Measurements from ENCODE around the gene RNASEH2B.

Gene RNASEH2B

GRCh38 chr13:51004918-51005460 is 95.4 kb downstream of the RNASEH2B start:
- DNase-seq (ENCODE audit: low read depth) = no peak

DNA sequence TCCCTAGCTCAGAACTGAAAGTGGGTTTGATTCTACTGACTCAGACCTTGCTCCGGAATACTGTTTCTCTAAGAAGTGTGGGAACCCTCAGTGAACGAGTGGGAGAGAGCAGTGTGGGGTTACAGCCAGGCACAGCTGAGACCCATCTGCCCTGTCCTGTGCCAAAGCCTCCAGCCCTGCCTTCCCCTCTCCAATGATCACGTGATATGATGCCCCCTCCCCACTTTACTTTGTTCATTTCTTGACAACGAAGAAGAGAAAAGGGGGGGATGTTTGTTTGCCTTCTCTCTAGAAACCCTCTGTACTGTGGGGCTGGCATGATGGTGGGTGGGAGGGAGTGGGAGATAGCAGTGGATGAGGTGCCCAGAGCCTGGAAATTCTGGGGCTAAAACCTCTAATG is 96.0 kb downstream of the RNASEH2B start:
- H3K4me3 ChIP-seq (ENCODE audit: low read depth, low read length) = no peak overlapping the region
- no peak for DNase-seq (ENCODE audit: low read depth)
- TF ChIP-seq, protein P1, sequence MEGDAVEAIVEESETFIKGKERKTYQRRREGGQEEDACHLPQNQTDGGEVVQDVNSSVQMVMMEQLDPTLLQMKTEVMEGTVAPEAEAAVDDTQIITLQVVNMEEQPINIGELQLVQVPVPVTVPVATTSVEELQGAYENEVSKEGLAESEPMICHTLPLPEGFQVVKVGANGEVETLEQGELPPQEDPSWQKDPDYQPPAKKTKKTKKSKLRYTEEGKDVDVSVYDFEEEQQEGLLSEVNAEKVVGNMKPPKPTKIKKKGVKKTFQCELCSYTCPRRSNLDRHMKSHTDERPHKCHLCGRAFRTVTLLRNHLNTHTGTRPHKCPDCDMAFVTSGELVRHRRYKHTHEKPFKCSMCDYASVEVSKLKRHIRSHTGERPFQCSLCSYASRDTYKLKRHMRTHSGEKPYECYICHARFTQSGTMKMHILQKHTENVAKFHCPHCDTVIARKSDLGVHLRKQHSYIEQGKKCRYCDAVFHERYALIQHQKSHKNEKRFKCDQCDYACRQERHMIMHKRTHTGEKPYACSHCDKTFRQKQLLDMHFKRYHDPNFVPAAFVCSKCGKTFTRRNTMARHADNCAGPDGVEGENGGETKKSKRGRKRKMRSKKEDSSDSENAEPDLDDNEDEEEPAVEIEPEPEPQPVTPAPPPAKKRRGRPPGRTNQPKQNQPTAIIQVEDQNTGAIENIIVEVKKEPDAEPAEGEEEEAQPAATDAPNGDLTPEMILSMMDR (conservative IDR thresholded peaks at IDR 0.05; ENCODE audit: low read depth, low read length) = no peak

More at GRCh38 chr13:51004918-51005460, 95.4 kb downstream of the RNASEH2B start:
- TF ChIP-seq, protein P1 (conservative IDR thresholded peaks at IDR 0.05; ENCODE audit: low read depth, low read length) = no peak
- no peak overlapping the region for H3K4me3 ChIP-seq (ENCODE audit: low read depth, low read length)

Measured in choroid plexus epithelial cell (primary cell).